SJSA1 (cell line): ENCODE results near the gene PRRX2. TPM values are rescaled to one million over a fixed set of nuclear protein-coding genes. Genes with fewer than 3 reads are reported as not detected.

Experiments
- DNase-seq, 2 experiments: peaks; one replicate each; pipeline ENCODE4 v3.0.0-alpha.2; 2015 to 2020; ENCODE audit warnings: low spot score in 2 of 2, low read depth in 1 of 2
- H3K27ac ChIP-seq: fragments of 250-450 bp; sonication (Bioruptor Pico); 2 replicates; pipeline ENCODE4 v1.5.1; 2020; ENCODE audit warnings: mild to moderate bottlenecking, moderate library complexity
- H3K27me3 ChIP-seq: fragments of 250-450 bp; sonication (Bioruptor Pico); replicated peaks from 2 replicates; pipeline ENCODE4 v1.5.1; 2020; ENCODE audit warnings: mild to moderate bottlenecking, moderate library complexity
- H3K36me3 ChIP-seq: fragments of 250-450 bp; sonication (Bioruptor Pico); 2 replicates; pipeline ENCODE4 v1.5.1; 2020; ENCODE audit warnings: mild to moderate bottlenecking
- H3K4me1 ChIP-seq: fragments of 250-450 bp; sonication (Bioruptor Pico); replicated peaks from 2 replicates; pipeline ENCODE4 v1.6.1; 2021; ENCODE audit warnings: mild to moderate bottlenecking
- H3K4me3 ChIP-seq: fragments of 250-450 bp; sonication (Bioruptor Pico); 2 replicates; pipeline ENCODE4 v1.5.1; 2020; ENCODE audit warnings: mild to moderate bottlenecking
- H3K9me3 ChIP-seq: fragments of 250-450 bp; sonication (Bioruptor Pico); replicated peaks from 2 replicates; pipeline ENCODE4 v1.5.1; 2020; ENCODE audit warnings: mild to moderate bottlenecking
- total RNA-seq: library from RNA; depleted of rRNA; stranded (reverse); fragments of >200 nt; shearing (Covaris generic); gene quantifications from 2 replicates; pipeline ENCODE4 v1.2.3, GENCODE V29; 2014

The PRRX2 gene
- total RNA-seq, 1 experiment from 2014 or later, result 9.8 TPM

DNA sequence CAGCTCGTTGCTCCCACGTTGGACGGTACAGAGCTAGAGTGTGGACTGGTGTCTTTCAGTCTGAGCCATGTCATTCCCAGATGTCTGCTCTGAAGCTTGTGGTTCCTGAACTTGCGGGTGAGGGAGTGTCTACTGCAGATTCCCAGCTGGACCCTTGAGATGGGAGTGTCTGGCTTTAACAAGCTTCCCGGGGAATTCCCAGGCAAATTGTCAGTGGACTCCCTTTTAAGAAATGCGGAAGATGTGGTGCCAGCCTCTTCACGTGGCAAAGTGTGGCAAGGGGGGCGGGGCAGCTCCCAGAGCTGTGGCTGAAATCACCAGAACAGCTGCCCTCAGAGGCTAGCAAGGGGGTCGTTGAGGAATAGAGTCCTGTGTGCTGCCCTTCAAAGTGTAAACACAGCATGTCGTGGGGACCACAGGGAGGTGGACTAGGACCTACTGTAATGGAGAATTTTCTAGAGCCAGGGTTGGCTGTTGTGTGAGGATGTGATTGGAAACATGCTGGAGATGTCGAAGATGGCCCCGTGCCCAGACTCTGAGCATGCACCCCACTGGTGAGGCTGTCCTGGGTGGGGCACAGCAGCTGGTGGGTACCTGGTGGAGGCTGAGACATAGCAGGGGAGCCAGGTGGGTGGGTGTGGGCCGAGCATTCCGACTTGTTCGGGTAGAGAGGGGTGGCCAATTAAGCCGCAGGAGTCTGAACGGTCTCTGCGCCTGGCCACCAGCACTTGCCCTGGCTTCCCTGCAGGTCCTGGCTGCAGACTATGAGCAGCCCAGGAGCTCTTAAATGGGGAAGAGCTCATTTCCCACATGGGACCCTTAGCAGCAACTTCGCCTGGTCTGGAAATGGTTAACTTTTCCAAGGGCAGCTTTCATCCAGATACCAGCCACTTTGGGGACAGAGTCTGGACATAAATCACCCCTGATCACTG lies 37.4 kb downstream of the PRRX2 start:
- Histone ChIP-seq H3K27ac (peak overlapping the region; percentile 69), H3K27me3 (no peaks in the 10 kb centered on the region), H3K4me3 (no peak overlapping the region), H3K4me1 (peaks cover 52% of the 10 kb centered on the region), H3K36me3 (no peaks in the 10 kb centered on the region), H3K9me3 (no peaks in the 10 kb centered on the region)
- peak; percentile 84 to 90 for DNase-seq

DNA sequence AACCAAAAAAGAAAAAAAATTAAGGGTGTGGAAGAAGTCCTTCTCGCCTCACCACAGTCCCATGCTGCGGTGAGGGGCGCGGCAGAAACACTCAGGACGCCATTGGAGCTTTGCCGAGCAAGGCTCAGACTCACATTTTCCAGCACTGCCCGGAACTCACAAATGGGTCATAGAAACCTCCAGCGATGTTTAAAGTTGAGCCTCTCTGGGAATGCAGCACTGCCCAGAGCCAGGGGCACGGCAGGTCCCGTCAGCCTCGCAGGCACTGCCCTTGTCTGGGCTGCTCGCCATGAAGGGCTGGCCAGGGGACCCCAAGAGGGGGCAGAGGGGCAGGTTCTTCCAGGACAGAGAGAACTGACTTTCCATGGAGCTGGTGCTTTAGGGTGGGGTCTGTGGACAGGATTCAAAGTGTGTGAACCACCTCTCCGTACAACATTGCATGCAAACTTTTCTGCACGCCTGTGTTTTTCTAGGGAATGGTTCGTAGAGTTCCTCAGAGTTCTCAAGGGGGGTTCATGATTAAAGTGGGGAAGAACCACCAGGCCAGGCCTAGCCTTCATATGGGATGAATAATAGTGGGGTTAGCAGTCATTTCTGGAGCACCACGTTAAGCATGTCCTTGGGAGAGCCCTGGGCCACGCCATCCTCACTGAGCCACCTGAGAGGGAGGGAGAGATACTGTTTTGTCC lies 38.4 kb downstream of the PRRX2 start:
- DNase-seq, result no peak
- Histone ChIP-seq H3K4me1 (peaks cover 42% of the 10 kb centered on the region), H3K4me3 (no peak overlapping the region)

DNA sequence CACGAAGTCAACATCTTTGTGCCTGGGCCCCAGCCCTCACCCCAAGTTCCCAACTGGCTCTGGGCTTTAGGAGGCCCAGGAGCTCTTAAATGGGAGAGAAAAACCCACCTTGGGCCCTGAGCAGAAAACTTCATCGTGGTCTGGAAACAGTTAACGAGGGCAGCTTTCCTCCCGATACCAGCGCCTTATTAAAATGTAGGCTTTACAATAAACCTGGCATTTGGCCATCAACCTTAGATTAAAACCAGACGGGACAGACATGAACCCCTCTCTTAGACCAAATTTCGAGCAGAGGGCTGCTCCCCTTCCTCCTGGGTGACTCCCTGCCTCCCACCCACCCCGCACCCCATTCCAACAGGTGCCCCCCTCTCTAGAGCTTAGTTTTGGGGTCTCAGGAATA lies 39.4 kb downstream of the PRRX2 start:
- no peak overlapping the region for H3K27ac ChIP-seq
- no peaks in the 10 kb centered on the region for H3K9me3 ChIP-seq
- H3K27me3 ChIP-seq, result no peaks in the 10 kb centered on the region
- no peaks in the 10 kb centered on the region for H3K36me3 ChIP-seq
- DNase-seq, result no peak
- H3K4me3 ChIP-seq, result no peak overlapping the region
- peaks cover 39% of the 10 kb centered on the region for H3K4me1 ChIP-seq

More for the DNA sequence above, 38.4 kb downstream of the PRRX2 start:
- H3K27me3 ChIP-seq, result no peaks in the 10 kb centered on the region
- no peaks in the 10 kb centered on the region for H3K36me3 ChIP-seq
- H3K27ac ChIP-seq, result peak overlapping the region; percentile 69
- H3K9me3 ChIP-seq, result no peaks in the 10 kb centered on the region

DNA sequence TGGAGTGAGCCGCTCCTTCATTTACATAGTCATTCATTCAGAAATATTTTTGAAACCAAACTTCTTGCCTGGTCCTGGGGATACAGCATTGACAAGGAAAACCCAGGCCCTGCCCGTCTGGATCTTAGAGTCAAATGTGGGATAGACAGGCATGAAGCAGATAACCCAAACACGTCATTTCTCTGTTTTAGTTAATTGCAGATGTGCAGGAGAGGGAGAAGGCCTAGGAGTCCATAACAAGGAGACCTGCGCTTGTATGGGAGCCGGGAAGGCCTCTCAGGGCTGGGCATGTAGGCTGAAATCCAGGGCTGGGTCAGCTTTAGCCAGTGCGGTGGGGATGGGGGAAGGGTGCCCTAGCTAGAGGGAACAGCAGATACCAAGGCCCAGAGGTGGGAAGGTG lies 43.3 kb downstream of the PRRX2 start:
- Histone ChIP-seq H3K4me1 (peaks cover 41% of the 10 kb centered on the region), H3K4me3 (no peak overlapping the region), H3K27me3 (no peaks in the 10 kb centered on the region), H3K36me3 (no peaks in the 10 kb centered on the region), H3K27ac (no peak overlapping the region), H3K9me3 (no peaks in the 10 kb centered on the region)
- DNase-seq, result no peak

DNA sequence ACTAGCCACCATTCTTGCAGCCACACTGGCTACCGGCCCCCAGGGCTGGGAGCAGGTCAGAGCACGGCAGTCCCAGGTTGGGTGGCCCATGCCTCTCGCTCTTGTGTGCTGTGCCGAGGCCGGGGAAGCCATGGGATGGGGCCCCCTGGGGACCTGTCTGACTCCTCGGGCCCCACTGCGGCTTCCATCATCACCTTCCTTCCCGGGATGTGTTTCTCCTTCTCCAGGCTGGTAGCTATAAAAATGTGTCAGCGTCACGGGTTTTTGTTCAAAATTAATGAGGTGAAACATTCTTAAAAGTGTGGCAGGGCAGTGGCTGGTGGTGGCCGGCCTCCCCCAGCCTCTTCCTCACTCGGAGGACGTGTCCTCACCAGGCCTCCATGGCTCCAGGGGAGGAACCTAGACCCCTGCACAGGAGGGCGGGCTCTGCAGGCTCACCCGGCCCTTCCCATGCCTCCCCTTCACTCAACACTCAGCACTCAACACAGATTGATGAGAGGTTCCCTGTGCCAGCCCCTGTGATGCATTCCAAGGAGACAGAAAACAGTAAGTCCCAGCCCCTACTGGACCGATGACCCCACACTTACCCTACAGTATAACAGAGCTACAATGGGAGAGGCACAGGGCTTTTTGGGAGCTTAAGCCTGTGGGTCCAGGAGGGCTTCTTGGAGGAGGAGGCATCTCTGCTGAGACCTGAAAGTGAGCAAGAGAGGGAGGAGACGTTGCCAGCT lies 44.2 kb downstream of the PRRX2 start:
- no peaks in the 10 kb centered on the region for H3K9me3 ChIP-seq
- H3K27ac ChIP-seq, result no peak overlapping the region
- no peak for DNase-seq
- H3K4me1 ChIP-seq, result peaks cover 32% of the 10 kb centered on the region
- no peaks in the 10 kb centered on the region for H3K36me3 ChIP-seq
- no peaks in the 10 kb centered on the region for H3K27me3 ChIP-seq
- no peak overlapping the region for H3K4me3 ChIP-seq

DNA sequence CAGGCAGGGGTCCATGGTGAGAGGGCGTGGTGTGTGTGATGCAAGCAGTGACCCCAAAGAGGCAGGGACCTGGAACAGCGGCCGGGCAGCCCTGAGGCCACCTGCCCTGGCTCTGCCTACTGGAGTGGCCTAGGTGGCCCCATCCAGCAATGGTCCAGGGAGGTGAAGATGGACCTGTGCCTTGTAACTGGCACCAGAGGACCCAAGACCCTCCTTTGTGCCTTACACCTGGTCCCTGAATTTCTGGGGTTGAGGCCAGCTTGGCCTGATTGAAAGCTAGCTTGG lies 44.7 kb downstream of the PRRX2 start:
- Histone ChIP-seq H3K27ac (no peak overlapping the region), H3K36me3 (no peaks in the 10 kb centered on the region), H3K9me3 (no peaks in the 10 kb centered on the region), H3K4me3 (no peak overlapping the region), H3K27me3 (no peaks in the 10 kb centered on the region), H3K4me1 (peaks cover 31% of the 10 kb centered on the region)
- DNase-seq, result no peak

DNA sequence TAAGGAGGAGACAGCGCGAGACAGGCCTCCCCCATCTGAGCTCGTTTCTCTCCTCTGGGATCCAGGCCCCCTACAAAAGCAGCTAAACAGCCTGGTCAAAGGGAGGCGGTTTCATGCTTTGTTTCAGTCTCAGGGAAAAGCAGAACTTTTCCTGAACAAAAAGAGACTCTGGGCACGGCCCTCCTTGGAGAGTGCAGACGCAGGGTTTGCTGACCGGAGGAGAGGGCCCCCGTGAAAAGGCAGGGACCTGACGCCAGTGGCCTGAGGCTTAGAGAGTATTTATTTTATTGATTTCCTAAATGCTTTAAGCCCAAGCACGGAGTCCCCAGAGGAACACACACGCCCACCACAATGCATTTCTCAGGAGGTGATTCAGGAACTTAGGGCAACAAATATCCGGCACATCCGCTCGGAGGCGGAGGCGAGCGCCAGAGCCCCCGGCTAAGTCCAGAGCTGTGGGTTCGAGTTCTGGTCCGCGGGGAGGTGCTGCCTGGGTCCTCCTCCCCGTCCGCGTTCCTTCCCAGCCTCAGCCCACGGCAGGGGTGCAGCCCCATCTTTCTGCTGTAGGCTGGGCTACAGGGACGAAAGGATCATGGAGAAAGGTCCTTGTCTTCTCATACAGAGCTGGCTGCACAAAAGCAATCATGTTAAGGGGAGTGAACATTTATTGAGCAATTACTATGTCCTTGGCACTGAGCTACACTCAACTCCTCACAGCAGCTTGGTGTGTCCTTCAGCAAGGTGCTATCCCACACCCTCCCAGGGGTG lies 47.4 kb downstream of the PRRX2 start:
- no peaks in the 10 kb centered on the region for H3K36me3 ChIP-seq
- no peaks in the 10 kb centered on the region for H3K27me3 ChIP-seq
- no peaks in the 10 kb centered on the region for H3K9me3 ChIP-seq
- peak; percentile 81 to 84 for DNase-seq
- H3K4me3 ChIP-seq, result no peak overlapping the region
- peaks cover 31% of the 10 kb centered on the region for H3K4me1 ChIP-seq
- H3K27ac ChIP-seq, result peak overlapping the region; percentile 75

DNA sequence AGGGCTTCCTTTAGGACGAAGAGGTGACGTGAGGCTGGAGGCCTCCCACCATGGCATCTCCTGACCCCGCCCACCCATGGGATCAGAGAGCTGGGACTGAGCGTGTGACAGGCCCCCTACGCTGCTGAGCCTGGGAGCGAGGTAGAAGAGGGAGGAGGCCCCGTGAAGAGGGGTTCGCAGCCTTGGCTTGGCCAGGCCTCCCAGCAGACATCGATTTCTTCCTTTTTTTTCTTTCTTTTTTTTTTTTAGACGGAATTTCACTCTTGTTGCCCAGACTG lies 47.9 kb downstream of the PRRX2 start:
- Histone ChIP-seq H3K27ac (peak overlapping the region; percentile 75), H3K4me1 (peaks cover 31% of the 10 kb centered on the region), H3K36me3 (no peaks in the 10 kb centered on the region), H3K9me3 (no peaks in the 10 kb centered on the region), H3K4me3 (no peak overlapping the region), H3K27me3 (no peaks in the 10 kb centered on the region)
- DNase-seq, result no peak

DNA sequence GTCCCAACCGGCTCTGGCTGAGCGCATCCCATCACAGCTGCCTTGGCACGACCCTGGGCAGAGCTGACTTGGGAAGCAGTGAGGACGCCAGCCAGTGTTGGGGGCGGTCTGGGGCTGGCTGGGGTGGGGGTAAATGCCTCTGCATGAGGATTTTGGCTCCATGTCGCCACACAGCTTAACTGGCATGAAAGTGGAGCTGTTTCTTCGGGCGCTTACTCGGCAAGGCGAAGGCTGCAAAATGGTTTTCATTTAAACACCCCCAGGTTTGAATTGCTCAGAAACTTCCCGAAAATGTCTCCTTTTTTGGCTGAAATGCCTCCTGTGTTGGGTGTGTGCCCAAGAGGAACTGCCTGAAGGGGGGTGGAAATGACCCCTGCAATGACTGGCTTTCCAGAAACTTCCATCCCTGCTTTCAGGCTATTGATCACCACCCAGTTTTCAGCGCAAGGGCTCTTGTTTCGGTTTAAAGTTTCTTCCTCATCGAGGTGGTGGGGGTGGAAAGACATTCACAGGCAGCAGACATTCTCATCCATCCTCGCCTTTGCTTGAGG lies 49.1 kb downstream of the PRRX2 start:
- DNase-seq, result no peak
- Histone ChIP-seq H3K36me3 (no peaks in the 10 kb centered on the region), H3K9me3 (no peaks in the 10 kb centered on the region), H3K27ac (no peak overlapping the region), H3K4me1 (peaks cover 31% of the 10 kb centered on the region), H3K4me3 (no peak overlapping the region), H3K27me3 (no peaks in the 10 kb centered on the region)

DNA sequence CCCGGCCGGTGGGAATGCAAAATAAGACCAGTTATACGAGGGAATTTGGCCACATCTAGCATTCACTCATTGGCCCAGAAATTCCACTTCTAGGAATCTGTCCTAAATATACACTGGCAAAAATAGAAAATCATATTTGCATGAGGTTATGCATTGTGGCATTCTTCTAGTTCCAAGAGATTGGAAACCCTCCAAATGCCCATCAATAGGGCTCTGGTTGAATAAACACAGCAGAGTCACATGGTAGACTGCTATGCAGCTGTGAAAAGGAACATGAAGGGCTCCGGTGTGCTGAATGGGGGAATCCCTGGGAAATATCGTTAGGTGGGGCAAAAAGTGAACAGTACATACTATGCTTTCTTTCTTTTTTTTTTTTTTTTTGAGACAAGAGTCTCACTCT lies 50.6 kb downstream of the PRRX2 start:
- no peaks in the 10 kb centered on the region for H3K9me3 ChIP-seq
- no peaks in the 10 kb centered on the region for H3K36me3 ChIP-seq
- H3K27me3 ChIP-seq, result no peaks in the 10 kb centered on the region
- peaks cover 25% of the 10 kb centered on the region for H3K4me1 ChIP-seq
- DNase-seq, result no peak
- H3K27ac ChIP-seq, result no peak overlapping the region
- no peak overlapping the region for H3K4me3 ChIP-seq

DNA sequence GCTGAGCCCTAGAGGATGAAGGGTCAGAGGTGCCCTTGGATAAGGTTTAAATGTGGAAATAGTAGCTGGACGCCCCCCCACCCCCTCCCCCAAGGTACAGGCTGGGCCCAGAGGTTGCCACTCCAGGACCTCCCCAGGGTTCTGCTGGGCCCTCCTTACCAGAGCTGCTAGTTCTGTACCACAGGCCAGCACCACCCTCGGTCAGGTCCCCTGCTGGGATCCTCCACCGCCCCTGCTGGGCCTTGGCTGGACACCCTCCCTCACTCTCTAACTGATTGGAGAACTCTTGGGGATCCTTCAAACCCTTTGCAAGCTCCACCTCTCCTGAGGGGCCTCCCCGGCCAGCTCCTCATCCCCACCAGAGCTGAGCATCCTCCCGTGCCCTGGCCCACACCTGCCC lies 52.5 kb downstream of the PRRX2 start:
- Histone ChIP-seq H3K4me1 (peaks cover 6% of the 10 kb centered on the region), H3K36me3 (no peaks in the 10 kb centered on the region), H3K27me3 (no peaks in the 10 kb centered on the region), H3K27ac (no peak overlapping the region), H3K4me3 (no peak overlapping the region), H3K9me3 (no peaks in the 10 kb centered on the region)
- no peak for DNase-seq

DNA sequence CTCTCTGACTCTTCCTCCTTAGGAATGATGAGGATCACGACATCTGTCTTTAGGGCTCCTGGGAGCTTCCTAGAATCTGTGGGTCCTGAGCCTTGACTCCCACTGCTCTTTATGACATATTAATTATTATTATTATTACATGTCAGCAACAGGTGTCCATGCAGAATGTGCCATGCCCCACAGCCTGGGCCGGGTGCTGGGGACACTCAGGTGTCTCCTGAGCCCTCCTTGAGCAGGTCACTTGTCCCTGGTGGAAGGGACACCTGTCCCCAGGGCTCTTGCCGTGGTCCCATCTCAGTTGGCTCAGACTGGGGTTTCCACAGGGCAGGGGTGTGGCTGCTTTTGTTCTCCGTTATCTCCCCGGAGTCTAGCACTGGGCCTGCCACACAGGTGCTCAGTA lies 53.2 kb downstream of the PRRX2 start:
- no peak overlapping the region for H3K4me3 ChIP-seq
- H3K4me1 ChIP-seq, result no peaks in the 10 kb centered on the region; the same call in 1 of the 2 replicates
- DNase-seq, result no peak
- H3K27me3 ChIP-seq, result no peaks in the 10 kb centered on the region
- no peaks in the 10 kb centered on the region for H3K9me3 ChIP-seq
- H3K27ac ChIP-seq, result no peak overlapping the region
- H3K36me3 ChIP-seq, result no peaks in the 10 kb centered on the region

DNA sequence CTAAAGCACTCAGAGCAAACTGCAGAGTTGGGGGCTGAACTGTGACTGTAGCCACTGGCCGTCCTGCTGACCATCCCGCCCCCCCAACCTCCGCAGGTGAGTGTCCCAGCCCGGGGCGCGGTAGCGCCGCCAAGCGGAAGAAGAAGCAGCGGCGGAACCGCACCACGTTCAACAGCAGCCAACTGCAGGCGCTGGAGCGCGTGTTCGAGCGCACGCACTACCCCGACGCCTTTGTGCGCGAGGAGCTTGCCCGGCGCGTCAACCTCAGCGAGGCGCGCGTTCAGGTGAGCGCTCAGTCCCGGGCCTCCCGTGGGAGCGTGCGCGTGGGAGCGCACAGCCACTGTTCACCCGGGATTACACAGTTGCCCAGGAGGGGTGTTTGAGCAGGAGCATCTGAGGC lies 53.7 kb downstream of the PRRX2 start:
- Histone ChIP-seq H3K27me3 (no peaks in the 10 kb centered on the region), H3K9me3 (no peaks in the 10 kb centered on the region), H3K4me1 (no peaks in the 10 kb centered on the region), H3K27ac (no peak overlapping the region), H3K4me3 (no peak overlapping the region), H3K36me3 (no peaks in the 10 kb centered on the region)
- DNase-seq, result no peak
